ENCODE measurements around the gene SPATA6. TPM values are rescaled to one million over a fixed set of nuclear protein-coding genes. Genes with fewer than 3 reads are reported as not detected.
"Not testable (repeated sequence)": the region's sequence is repeated elsewhere in the genome, so short reads cannot be mapped to it uniquely, and the experiment has no call there.

The SPATA6 gene
- polyA plus RNA-seq, 10 donors = 6.8 to 16.2 (median 10.9) TPM

GRCh38 chr1:48469616-48470480 lies 2.2 kb downstream of the SPATA6 start:
- DNase-seq = peak; percentile 61 to 91 (median 70)

GRCh38 chr1:48466594-48466993 lies 5.4 kb downstream of the SPATA6 start:
- no peak for DNase-seq

- DNase-seq = no peak
Observed at GRCh38 chr1:48462716-48463302, 9.2 kb downstream of the SPATA6 start.

- peak in 1 of 3 donors; percentile 33 for DNase-seq
Observed at GRCh38 chr1:48450505-48450904, 21.5 kb downstream of the SPATA6 start.

- no peak for DNase-seq
Observed at GRCh38 chr1:48448932-48449331, 23.1 kb downstream of the SPATA6 start.

- not testable (repeated sequence) for DNase-seq
Observed at GRCh38 chr1:48444186-48444585, 27.8 kb downstream of the SPATA6 start.

GRCh38 chr1:48442864-48443619 lies 29.0 kb downstream of the SPATA6 start:
- no peak for DNase-seq

GRCh38 chr1:48440786-48441185 lies 31.2 kb downstream of the SPATA6 start:
- DNase-seq = not testable (repeated sequence)

GRCh38 chr1:48439380-48439779 lies 32.6 kb downstream of the SPATA6 start:
- DNase-seq = no peak

- DNase-seq = not testable (repeated sequence)
Observed at GRCh38 chr1:48437379-48437778, 34.6 kb downstream of the SPATA6 start.

- not testable (repeated sequence) for DNase-seq
Observed at GRCh38 chr1:48435312-48436002, 36.5 kb downstream of the SPATA6 start.

- no peak for DNase-seq
Observed at GRCh38 chr1:48430832-48431231, 41.2 kb downstream of the SPATA6 start.

- DNase-seq = no peak
Observed at GRCh38 chr1:48422009-48422408, 50.0 kb downstream of the SPATA6 start.

- DNase-seq = no peak
Observed at GRCh38 chr1:48418742-48419141, 53.3 kb downstream of the SPATA6 start.

GRCh38 chr1:48415050-48415449 lies 57.0 kb downstream of the SPATA6 start:
- DNase-seq = no peak

GRCh38 chr1:48414264-48414663 lies 57.7 kb downstream of the SPATA6 start:
- DNase-seq = no peak

- DNase-seq = no peak
Observed at GRCh38 chr1:48405940-48406339, 66.1 kb downstream of the SPATA6 start.

- no peak for DNase-seq
Observed at GRCh38 chr1:48405400-48405799, 66.6 kb downstream of the SPATA6 start.

GRCh38 chr1:48402599-48402998 lies 69.4 kb downstream of the SPATA6 start:
- DNase-seq = no peak

GRCh38 chr1:48396208-48396607 lies 75.8 kb downstream of the SPATA6 start:
- no peak for DNase-seq

GRCh38 chr1:48391926-48392325 lies 80.1 kb downstream of the SPATA6 start:
- no peak for DNase-seq

- DNase-seq = no peak
Observed at GRCh38 chr1:48387409-48387808, 84.6 kb downstream of the SPATA6 start.
